ENCODE data around the gene INTS7. TPM values are rescaled to one million over a fixed set of nuclear protein-coding genes. Genes with fewer than 3 reads are reported as not detected.
A peak's percentile ranks its signal among the peaks of the same experiment; 100 is the strongest.
"Not testable (repeated sequence)": the region's sequence is repeated elsewhere in the genome, so short reads cannot be mapped to it uniquely, and the experiment has no call there.

The INTS7 gene
- total and polyA plus RNA-seq, 10 donors: 5.4 to 16.5 (median 12.3) TPM

- no peaks in the 10 kb centered on the region for H3K4me1 ChIP-seq
- no peaks in the 10 kb centered on the region for H3K27me3 ChIP-seq (replicated peaks in 1 of 7)
- no peak overlapping the region for H3K27ac ChIP-seq
- H3K4me3 ChIP-seq: no peak overlapping the region
- 96 to 100% (median 98%) methylated on average over 6 to 8 of the region's 8 CpGs for WGBS, 5 donors
- DNase-seq: no peak
- H3K36me3 ChIP-seq: peaks cover 0 to 48% (median 10%) of the 10 kb centered on the region in 6 donors
- intact Hi-C loops (cut with DNase I; ENCODE audit: low total_unique reads): no loop called here
- TF ChIP-seq POLR2AphosphoS5 (IDR thresholded peaks at IDR 0.05): peak in 1 of 3 donors; percentile 10
- no peak for TF ChIP-seq POLR2A (IDR thresholded peaks at IDR 0.05)
- TF ChIP-seq CTCF (IDR thresholded peaks at IDR 0.05 in 8 of 11, conservative IDR thresholded peaks at IDR 0.05 in 3 of 11): no peak
- no peaks in the 10 kb centered on the region for H3K9me3 ChIP-seq
Observed at GRCh38 chr1:211959221-211959620, 76.1 kb downstream of the INTS7 start.

GRCh38 chr1:211954028-211954427 is 81.3 kb downstream of the INTS7 start:
- H3K4me1 ChIP-seq: peaks cover 0 to 10% (median 0%) of the 10 kb centered on the region in 6 donors
- H3K27me3 ChIP-seq (replicated peaks in 1 of 7); H3K27ac ChIP-seq; intact Hi-C loops (cut with DNase I; ENCODE audit: low total_unique reads); H3K4me3 ChIP-seq; H3K9me3 ChIP-seq; DNase-seq: not testable (repeated sequence)
- 71 to 100% methylated on average over 2 of the region's 2 CpGs; no CpG with 5 or more reads in 3 of the 5 donors for WGBS, 5 donors
- H3K36me3 ChIP-seq: peaks cover 0 to 49% (median 6%) of the 10 kb centered on the region in 6 donors

GRCh38 chr1:211953543-211953942 is 81.8 kb downstream of the INTS7 start:
- H3K27ac ChIP-seq; H3K9me3 ChIP-seq; DNase-seq; H3K4me3 ChIP-seq; H3K27me3 ChIP-seq (replicated peaks in 1 of 7); intact Hi-C loops (cut with DNase I; ENCODE audit: low total_unique reads): not testable (repeated sequence)
- Histone ChIP-seq H3K4me1 (peaks cover 0 to 10% (median 0%) of the 10 kb centered on the region in 6 donors), H3K36me3 (peaks cover 0 to 49% (median 6%) of the 10 kb centered on the region in 6 donors)
- 94 to 100% (median 100%) methylated on average over 2 to 3 of the region's 4 CpGs; no CpG with 5 or more reads in 2 of the 5 donors for WGBS, 5 donors

- no peak overlapping the region for H3K27ac ChIP-seq
- H3K27me3 ChIP-seq (replicated peaks in 1 of 7): no peaks in the 10 kb centered on the region
- H3K9me3 ChIP-seq: no peaks in the 10 kb centered on the region
- TF ChIP-seq POLR2AphosphoS5 (IDR thresholded peaks at IDR 0.05) (no peak), POLR2A (IDR thresholded peaks at IDR 0.05) (no peak), CTCF (IDR thresholded peaks at IDR 0.05 in 8 of 11, conservative IDR thresholded peaks at IDR 0.05 in 3 of 11) (no peak)
- no peak for DNase-seq
- no peak overlapping the region for H3K4me3 ChIP-seq
- H3K36me3 ChIP-seq: peaks cover 0 to 45% (median 6%) of the 10 kb centered on the region in 6 donors
- H3K4me1 ChIP-seq: peaks cover 0 to 10% (median 0%) of the 10 kb centered on the region in 6 donors
- WGBS, 5 donors: 96 to 98% (median 97%) methylated on average over 2 of the region's 2 CpGs
- intact Hi-C loops (cut with DNase I; ENCODE audit: low total_unique reads): no loop called here
Observed at GRCh38 chr1:211952299-211952698, 83.1 kb downstream of the INTS7 start.

- TF ChIP-seq CTCF (IDR thresholded peaks at IDR 0.05 in 8 of 11, conservative IDR thresholded peaks at IDR 0.05 in 3 of 11): no peak
- no peak for TF ChIP-seq POLR2AphosphoS5 (IDR thresholded peaks at IDR 0.05)
- TF ChIP-seq POLR2A (IDR thresholded peaks at IDR 0.05): no peak
- Histone ChIP-seq H3K27me3 (replicated peaks in 1 of 7) (no peaks in the 10 kb centered on the region), H3K4me1 (peaks cover 0 to 10% (median 0%) of the 10 kb centered on the region in 6 donors), H3K4me3 (no peak overlapping the region), H3K36me3 (peaks cover 0 to 40% (median 4%) of the 10 kb centered on the region in 6 donors), H3K9me3 (no peaks in the 10 kb centered on the region), H3K27ac (no peak overlapping the region)
- intact Hi-C loops (cut with DNase I; ENCODE audit: low total_unique reads): no loop called here
- DNase-seq: no peak
Observed at GRCh38 chr1:211951856-211952255, 83.5 kb downstream of the INTS7 start.
